Muscle of arm (tissue), 12 donors: ENCODE results near the gene CDH13. TPM values are rescaled to one million over a fixed set of nuclear protein-coding genes. Genes with fewer than 3 reads are reported as not detected.

Experiments used
- DNase-seq: peaks from one replicate; pipeline ENCODE4 v3.0.0-alpha.2; 2013
- polyA plus RNA-seq, 12 donors: library from polyadenylated mRNA; unstranded; fragments of 120-200 nt; gene quantifications; one replicate each; pipeline ENCODE4 v1.2.1, GENCODE V29; 2013; ENCODE audit not compliant: insufficient read length in 12 of 12

CDH13 gene
- polyA plus RNA-seq, 12 donors: 28.8 to 58.8 (median 54.1) TPM; not detected in 1

DNA sequence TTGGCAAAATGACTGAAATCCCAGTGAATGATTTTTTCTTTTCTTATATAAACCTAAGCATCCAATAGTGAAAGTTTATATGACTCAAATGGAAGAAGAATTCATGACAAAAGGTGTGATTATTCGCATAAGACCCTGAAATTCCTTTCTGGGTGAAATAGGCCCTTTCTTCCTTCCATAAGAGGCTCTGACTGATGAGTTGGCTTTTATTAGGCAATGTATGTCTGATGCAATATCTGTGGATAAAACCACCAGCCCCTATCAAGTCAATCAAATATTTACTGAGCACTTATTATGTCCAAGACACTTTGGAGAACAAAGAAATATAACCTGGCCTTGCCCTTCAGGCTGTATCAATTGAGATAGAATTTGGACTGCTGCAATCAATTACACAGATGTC, 316.6 kb downstream of the CDH13 start:
- DNase-seq: no peak

- no peak for DNase-seq
Observed at GRCh38 chr16:82945420-82946101, 318.8 kb downstream of the CDH13 start.

GRCh38 chr16:82947698-82948097, 320.9 kb downstream of the CDH13 start:
- no peak for DNase-seq

DNA sequence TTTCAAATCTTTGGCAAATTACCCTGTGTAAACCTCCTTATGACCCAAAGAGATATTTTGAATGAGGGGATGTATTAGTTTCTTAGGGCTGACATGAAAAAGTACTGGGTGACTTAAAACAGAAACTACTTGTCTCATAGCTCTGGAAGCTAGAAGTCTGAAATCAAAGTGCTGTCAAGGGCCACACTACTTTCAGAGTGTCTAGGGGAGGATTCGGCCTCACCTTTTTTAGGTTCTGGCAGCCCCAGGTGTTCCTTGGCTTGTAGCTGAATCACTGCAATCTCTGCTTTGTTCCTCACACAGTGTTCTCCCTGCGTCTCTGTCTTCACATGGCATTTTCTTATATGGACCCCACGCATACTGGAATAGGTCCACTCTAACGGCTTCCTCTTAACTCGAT, 322.2 kb downstream of the CDH13 start:
- DNase-seq: no peak

GRCh38 chr16:82953517-82953916, 326.7 kb downstream of the CDH13 start:
- no peak for DNase-seq

DNA sequence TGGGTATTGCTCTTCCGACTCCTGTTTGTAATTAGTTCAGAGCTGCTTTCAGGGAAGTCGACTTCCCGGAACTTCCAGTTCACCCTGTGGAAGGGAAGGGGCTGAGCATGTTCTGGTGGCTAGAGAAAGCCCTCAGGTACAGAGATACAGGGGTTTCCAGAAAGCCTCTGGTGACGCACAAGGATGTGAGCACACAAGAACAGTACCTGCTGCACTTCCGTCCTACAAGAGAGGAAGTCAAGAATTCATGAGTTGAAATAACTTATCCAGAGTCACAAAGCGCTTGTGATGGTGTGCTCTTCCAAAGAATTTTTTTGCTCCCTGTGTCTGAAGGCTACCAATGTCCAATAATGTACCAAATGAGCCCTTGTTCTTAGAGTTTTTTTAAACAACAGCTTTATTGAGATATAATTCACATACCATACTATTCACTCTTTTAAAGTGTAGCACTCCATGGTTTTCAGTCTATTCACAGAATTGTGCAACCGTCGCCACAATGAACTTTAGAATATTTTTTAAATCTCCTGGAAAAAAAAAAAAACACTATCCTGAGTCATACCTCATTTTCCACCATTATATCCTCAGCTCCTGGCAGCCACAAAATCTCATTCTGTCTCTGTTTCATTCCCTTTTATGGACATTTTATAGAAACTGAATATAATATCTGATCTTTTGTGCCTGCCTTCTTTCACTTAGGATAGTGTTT, 327.6 kb downstream of the CDH13 start:
- DNase-seq: no peak

GRCh38 chr16:82955741-82956348, 329.1 kb downstream of the CDH13 start:
- DNase-seq: no peak

GRCh38 chr16:82957212-82957611, 330.4 kb downstream of the CDH13 start:
- DNase-seq: no peak

GRCh38 chr16:82960918-82961317, 334.1 kb downstream of the CDH13 start:
- DNase-seq: no peak

GRCh38 chr16:82963653-82964052, 336.9 kb downstream of the CDH13 start:
- no peak for DNase-seq

DNA sequence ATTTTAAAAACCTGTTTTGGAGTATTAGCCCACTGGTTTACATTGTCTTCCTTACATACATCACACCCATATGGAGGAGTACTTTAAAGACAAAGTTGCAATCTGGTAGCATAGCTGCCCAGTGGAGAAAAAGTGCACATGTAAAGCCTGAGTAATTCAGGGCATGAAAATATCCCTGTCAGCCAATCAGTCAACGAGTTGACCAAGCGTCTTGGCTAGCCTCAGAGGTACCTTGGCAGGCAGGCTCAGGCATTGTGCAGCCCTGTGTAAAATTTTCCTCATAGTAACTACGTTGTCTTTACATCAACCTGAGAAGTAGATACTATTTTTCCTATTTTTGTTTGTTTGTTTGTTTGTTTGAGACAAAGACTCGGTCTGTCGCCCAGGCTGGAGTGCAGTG, 339.0 kb downstream of the CDH13 start:
- DNase-seq: no peak

DNA sequence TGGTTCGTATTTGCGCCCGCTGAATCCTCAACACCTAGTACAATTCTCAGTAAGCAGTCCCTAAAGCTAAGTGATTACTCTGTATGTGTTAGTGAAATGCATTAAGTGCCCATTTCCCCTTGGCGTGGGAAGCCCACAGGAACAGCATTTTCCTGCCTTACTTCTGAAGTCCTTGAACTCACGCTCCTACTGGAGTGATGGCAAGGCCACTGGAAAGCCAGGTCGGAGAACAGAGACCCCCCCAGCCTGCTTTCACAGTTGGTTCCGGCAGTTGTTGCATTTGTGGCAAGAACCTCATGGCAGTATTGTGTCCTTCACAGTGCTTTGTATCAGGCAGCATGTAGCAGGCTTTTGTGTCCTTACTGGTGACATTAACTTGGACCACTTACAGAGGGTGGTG, 340.7 kb downstream of the CDH13 start:
- no peak for DNase-seq

GRCh38 chr16:82971126-82971525, 344.4 kb downstream of the CDH13 start:
- DNase-seq: no peak

- DNase-seq: no peak
Observed at GRCh38 chr16:82972331-82972919, 345.7 kb downstream of the CDH13 start.

- no peak for DNase-seq
Observed at GRCh38 chr16:82979406-82980111, 352.8 kb downstream of the CDH13 start.

- no peak for DNase-seq
Observed at GRCh38 chr16:82980810-82981209, 354.0 kb downstream of the CDH13 start.

- no peak for DNase-seq
Observed at GRCh38 chr16:82987767-82988166, 361.0 kb downstream of the CDH13 start.

GRCh38 chr16:82990155-82990554, 363.4 kb downstream of the CDH13 start:
- no peak for DNase-seq

GRCh38 chr16:82991410-82991809, 364.6 kb downstream of the CDH13 start:
- DNase-seq: no peak

DNA sequence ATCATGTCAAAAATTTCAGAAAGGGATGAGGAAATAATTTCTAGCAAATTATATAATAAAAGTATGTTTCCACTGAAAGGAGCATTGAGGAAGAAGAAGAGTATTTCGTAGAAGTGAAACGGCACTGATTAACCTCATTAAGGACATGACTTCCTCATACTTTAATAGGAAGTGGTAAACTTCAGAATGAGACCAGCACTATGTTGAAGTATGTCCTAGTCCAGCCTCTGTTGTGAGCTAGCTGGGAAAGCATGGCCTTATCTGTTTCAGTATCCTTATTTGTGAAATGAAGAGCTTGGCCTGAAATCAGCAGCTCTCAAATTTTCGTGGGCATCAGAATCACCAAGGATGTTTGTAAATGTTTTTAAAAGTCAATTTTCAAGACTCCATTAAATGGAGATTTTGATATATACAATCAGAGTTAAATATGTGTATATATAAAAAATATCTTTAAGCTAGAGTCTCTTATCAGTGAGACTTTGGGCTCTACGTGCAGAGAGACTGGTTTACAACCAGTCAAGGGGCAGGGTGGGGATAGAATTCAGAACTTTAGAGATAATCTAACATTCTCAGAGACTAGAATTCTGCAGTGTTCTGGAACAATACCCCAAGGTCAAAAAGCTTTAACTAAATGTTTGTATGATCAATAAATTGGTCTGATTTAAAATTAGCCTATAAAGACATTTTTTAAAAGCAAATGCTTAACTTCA, 365.4 kb downstream of the CDH13 start:
- DNase-seq: no peak

DNA sequence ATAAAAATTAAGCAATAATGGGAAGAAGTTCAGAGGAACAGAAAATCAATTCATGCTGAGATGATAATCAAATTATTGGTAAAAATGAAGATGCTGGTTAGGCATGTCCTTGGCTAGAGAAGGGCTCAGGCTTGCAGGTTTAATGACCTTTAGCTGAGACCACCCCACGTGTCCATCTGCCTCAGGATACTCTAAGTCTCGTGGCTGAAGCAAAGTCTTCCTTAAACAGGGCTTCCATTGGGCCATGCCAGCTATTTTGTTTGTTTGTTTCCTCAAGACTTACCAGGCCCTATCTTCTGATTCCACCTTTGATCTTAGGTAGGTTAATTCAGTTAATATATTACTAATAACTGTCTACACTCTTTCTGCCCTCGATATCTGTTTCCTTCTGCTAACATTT, 366.0 kb downstream of the CDH13 start:
- DNase-seq: no peak

DNA sequence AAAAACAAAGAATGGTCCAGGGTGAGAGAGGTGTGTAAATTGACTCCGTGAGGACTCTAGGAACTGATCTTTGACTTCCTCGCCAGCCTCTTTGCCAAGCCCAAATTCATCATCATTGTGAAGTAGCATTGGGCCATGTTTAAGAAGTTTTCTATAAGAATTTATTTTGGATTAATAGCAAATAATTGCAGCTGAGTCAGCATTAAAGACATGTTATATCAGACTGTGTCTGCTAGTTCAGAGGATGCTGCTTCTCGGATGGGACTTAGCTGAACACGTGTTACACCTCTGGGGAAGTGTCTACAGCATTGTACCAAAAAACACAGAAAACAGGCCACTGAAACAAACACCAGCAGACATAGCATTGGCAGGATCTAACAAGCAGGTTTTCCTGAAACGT, 366.6 kb downstream of the CDH13 start:
- DNase-seq: no peak
